Fibroblast of skin of right biceps (primary cell): ENCODE data around the gene ABCC11.
A peak's percentile ranks its signal among the peaks of the same experiment; 100 is the strongest.
"Not testable (repeated sequence)": the region's sequence is repeated elsewhere in the genome, so short reads cannot be mapped to it uniquely, and the experiment has no call there.

Experiments used
- DNase-seq: peaks from one replicate; pipeline ENCODE4 v3.0.0-alpha.2; 2013

Gene ABCC11

DNA sequence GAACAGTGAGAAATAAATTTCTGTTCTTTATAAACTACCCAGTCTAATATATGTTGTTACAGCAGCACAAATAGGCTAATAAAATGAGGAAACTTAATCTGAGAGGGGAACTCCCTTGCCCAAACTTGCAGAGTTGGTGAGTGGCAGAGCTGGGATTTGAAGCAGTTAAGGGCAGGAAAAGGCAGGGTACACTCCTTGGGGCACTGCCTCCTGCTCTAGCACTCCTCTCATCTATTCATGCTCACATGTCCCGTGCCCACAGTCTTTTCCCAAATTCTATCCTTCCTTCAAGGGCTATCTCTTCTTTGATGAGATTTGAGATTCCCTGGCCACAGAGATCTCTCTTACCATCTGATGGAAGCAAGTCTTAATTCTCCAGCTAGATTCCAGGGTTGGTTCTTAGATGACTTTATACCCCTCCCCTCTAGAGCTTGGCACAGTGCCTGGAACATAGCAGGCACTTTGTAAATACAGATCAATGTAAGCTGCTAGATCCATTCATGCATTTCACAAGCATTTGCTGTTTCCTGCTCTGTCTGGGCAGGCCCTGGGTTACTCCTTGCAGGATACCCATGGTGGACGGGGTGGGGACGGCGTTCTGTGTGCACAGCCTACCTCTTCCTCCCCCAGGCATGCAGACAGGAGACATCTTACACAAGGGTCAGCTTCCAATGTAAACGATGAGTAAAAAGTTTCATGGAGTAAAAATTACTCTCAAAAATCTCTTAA, 52.3 kb downstream of the ABCC11 start:
- peak; percentile 36 for DNase-seq

DNA sequence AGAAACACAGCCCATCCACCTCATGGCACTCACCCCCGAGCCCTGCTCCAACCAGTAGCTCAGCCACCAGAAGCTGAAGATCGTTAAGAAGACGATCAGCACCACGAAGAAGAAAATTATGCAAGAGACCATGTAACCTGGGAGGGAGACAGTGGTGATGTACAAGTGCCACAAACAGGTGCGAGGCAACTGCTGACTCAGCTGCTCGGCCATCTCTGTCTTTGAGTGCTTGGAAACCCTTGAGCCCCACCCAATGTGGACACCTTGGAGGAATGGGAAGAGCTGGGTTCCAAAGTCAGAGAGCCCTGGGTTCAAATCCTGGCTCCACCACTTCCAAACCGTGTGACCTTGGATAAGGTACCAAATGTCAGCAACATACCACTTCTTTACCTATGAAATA, 53.5 kb downstream of the ABCC11 start:
- no peak for DNase-seq

DNA sequence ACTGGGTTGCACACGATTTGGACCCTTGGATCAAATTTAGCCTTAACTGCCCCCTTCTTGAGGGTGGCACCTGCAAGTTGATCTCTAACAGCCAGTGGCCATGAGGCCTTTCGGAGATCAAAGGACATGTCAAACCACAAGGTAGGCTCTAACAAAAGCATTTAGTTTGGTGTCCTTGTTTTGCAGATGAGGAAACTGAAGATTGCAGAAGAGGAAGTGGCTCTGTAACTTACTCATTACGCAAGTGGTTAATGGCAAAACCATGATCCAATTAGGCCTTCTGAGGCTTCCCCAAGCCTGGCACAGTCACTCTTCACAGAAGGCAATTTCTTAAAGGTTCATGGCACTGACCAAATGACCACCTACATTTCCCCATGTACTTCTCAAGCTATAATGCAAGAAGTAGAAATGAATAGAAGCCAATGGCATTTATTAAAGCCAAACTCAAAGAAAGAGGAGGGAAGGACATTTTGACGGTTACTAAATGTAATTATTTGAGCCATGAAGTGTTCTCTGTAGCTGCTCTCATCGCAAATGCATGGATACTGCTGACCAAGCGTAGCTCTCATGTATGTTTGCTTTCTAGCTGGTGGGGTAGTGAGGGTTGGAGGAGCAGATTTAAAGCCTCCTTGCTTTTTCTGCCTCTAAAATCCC, 58.8 kb downstream of the ABCC11 start:
- no peak for DNase-seq

DNA sequence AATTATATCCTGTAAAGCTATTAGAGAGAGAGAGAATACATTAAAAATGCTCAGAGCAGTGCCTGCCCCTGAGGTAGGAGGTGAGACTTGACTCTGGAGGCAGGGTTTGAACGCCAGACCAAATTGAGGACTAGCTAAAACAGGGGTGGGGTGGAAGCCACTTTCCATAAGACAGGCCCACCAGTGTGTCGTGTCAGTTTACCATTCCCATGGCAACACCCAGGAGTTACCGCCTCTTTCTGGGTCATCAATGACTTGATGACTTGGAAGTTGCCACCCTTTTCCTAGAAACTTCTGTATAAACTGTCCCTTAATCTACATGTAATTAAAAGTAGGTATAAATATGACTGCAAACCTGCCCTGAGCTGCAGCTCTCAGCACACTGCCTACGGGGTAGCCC, 59.6 kb downstream of the ABCC11 start:
- no peak for DNase-seq

DNA sequence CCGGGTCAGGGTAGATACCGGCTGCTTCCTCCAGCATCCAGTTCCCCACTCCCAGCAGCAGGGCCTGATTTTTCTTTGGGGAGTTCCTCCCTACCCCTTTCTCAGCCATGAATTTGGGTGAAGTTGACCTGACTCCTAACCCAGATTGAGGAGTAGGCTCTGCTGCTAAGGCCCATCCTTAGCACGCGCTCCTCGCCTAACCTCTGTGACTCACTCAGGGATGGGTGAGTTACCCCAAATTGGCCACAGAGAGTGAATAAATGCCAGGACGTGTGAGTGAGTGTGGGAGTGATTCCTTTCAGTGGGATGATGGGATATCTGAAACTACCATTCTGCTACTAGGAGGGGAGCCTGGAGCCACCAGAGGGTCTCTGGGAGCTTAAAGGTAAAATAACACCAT, 62.7 kb downstream of the ABCC11 start:
- no peak for DNase-seq

DNA sequence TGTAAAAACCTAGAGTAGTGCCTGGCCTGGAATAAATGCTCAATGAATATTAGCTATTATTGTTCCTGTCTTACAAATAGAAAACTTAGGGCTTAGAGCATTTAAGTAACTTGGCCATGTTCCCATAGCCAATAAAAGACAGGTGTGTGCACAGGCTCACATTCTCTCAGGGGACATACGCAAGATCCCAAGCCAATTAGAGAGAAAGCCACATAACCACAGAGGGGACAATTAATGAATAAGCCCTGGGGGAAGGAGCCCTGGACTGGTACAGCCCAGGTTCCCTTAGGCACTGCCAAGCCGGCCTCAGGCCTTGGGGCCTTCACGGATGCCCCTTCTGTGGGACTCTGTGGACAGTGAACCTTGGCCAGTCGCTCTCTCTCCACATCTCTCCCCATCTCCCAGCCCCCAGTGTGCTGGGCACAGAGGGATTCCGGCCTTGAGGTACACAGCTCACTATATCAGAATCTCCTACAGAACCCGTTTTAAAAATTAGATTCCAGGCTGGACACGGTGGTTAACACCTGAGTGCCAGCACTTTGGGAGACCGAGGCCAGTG, 64.3 kb downstream of the ABCC11 start:
- no peak for DNase-seq

DNA sequence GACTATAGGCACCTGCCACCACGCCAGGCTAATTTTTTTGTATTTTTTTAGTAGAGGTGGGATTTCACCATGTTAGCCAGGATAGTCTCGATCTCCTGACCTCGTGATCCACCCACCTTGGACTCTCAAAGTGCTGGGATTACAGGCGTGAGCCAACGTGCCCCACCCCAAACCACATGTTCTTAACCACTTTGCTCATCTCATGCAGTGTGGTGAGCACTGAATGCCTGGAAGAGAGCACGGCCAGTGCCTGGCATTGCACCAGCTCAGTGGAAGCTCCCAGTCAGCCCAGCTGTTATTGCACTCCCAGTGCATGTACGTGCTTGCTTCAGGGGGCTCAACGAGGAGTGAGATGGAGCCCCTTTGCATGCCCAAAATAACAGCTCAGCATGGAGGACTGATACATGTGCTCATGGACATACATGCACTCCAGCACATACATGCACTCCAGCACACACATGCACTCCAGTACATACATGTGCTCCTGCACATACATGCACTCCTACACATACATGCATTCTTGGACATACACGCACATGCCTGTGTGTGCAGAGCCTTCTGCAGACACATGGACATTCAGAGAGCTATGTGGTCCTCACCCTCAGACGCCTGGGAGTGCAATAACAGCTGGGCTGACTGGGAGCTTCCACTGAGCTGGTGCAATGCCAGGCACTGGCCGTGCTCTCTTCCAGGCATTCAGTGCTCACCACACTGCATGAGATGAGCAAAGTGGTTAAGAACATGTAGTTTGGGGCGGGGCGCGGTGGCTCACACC, 65.4 kb downstream of the ABCC11 start:
- not testable (repeated sequence) for DNase-seq

DNA sequence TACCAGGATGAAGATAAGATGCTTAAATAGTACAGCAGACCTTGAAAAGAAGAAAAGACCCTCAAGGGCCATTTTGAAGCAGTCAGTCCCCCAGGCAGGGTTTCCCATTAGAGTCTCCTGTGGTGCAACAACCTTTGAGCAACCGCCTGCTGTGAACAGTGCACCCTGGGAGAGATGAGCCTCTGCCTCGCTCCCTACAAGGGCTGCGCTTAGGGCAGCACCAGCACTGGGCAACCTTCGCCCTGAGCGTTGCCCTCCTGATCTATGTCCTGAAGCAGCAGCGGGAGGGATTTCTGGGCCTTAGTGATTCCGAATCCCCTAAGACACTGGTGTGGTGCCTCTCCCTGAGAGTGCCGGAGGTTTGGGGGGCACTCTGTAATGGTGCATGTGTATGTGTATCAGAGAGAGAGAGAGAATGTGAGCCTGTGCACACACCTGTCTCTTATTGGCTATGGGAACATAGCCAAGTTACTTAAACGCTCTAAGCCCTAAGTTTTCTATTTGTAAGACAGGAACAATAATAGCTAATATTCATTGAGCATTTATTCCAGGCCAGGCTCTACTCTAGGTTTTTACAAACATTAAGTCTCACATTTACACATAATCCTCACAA, 66.4 kb downstream of the ABCC11 start:
- DNase-seq: no peak

DNA sequence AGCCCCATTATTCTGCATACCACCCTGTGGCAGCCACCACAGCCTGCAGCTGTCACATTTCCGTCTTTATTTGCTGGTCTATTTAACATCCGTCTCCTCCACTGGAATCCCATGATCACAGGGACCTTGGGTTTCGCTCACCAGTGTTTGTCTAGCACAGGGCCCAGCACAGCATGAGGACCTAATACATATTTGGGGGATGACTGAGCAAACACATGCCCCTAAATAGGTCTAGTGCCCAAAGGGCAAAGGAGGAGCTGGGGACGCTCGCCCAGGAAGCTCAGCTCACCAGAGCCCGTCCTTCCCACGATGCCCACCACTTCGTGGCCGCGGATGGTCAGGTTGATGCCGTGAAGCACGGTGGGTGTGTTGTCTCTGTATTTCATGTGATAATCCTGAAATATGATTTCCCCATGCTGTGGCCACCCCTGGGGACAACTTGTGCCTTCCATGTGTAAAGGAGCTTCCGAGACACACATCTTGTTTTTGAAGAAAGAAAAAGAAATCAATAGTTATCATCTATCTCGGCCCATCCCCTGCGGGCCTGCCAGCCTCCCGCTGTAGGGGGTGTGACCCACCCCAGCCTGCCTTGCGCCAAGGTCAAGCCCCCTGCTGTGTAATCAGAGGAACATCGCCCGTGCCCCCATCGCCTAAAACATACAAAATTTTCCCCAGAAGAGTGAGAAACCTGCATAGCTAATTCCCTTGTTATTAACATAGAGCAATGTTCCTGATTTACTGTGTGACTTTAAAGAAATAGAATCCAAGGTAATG, 70.5 kb downstream of the ABCC11 start:
- no peak for DNase-seq

DNA sequence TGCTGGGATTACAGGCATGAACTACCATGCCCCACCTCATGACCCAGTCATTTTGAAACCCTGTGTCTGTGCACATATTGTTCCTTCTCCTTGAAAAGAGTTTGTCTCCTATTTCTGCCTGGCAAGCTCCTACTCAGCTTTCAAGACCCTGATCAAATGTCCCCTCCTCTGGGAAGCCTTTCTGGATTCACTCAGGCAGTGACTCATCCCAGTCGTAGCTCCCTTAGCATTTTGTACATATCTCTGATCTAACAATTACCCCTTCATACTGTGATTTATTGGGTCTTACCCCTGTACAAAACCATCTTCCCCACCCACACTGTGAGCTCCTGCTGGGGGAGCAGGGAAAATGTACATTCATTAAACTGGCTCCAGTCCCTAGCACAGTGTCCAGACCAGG, 73.5 kb downstream of the ABCC11 start:
- no peak for DNase-seq

DNA sequence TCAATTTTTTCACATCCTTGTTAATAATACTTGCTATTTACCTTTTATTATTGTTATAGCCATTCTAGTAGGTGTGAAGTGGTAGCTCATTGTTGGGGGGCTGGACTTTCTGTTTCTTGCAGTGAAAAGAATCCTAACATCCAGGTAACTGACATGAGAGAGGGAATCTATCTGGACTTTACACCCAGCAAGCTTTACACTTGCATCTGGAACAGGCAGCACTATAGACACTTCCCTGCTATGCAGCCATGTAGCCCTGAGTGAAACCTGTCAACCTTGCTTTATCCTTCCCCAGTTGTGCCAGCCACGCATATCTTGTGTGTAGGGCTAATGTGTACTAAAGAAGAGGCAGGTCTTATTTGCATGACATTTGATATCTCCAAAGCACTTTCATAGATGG, 74.7 kb downstream of the ABCC11 start:
- no peak for DNase-seq

DNA sequence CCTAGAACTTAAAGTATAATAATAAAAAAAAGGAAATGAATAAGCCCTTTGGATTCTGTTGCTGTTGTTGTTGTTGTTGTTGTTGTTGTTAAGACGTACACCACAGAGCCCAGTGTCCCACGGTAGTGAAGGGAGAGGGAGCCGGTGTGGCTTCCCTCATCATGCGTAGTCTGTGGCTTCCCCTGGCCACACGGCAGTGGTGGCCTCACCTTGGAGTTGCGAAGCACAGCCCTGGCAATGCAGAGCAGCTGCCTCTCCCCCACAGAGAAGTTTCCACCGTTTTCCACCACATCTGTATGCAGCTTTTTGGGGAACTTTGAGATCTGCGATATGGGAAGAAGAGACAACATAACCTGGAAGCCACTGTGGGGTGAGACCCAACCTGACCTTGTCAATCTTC, 77.4 kb downstream of the ABCC11 start:
- no peak for DNase-seq

DNA sequence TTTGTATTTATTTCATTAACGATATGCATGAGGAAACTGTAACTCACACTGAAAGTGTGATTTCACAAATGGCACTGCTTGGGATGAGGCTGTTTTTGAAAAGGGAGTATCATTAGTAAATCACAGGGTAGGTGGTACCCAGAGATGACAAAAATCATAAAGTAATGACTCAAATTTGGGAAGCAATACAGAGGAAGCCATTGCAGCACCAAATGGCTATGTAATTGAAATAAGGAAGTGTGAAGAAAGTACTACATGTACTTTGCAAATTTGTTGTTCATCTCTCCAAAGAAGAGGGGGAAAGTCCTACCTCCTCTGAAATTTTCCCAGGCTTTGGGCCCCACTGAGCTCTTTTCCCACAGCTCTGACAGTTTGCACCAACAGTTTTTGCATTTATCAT, 79.3 kb downstream of the ABCC11 start:
- DNase-seq: no peak

DNA sequence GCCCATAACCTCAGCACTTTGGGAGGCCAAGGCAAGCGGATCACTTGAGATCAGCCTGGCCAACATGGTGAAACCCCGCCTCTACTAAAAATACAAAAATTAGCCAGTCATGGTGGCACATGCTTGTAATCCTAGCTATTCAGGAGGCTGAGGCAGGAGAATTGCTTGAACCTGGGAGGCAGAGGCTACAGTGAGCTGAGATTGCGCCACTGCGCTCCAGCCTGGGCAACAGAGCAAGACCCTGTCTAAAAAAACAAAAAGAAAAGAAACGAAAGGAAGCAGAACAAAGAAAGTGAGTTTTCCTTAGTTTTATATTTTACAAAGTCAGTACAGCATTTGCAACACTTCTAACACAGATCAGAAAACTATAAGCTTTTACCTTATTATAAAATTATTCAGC, 80.7 kb downstream of the ABCC11 start:
- not testable (repeated sequence) for DNase-seq

DNA sequence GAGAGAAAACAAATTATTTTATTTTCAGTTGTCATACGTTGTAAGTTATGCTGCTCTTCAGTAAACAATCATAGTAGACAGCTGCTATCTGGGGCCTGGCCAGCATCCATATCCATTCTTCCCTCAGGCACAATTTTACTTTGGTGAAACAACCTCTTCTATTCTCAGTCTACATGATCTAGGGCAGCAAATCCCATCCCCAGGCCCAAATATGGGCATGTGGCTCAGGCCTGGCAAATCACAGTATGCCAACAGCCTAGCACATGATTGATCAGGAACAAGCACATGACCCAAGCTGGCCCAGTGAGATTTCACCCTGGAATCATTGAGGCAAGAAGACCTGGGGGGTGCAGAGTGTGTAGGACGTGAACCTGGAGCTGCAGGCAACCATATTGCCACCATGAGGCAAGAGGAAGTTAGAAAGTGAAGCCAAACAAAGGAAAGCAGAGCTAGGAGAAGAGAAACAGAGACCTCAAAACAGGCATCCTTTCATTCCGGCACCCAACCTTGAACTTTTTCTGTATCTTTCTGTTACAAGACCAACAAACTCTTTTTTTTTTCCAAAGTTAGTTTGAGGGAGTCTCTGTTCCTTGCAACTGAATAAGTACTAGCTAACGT, 81.3 kb downstream of the ABCC11 start:
- peak; percentile 35 for DNase-seq

DNA sequence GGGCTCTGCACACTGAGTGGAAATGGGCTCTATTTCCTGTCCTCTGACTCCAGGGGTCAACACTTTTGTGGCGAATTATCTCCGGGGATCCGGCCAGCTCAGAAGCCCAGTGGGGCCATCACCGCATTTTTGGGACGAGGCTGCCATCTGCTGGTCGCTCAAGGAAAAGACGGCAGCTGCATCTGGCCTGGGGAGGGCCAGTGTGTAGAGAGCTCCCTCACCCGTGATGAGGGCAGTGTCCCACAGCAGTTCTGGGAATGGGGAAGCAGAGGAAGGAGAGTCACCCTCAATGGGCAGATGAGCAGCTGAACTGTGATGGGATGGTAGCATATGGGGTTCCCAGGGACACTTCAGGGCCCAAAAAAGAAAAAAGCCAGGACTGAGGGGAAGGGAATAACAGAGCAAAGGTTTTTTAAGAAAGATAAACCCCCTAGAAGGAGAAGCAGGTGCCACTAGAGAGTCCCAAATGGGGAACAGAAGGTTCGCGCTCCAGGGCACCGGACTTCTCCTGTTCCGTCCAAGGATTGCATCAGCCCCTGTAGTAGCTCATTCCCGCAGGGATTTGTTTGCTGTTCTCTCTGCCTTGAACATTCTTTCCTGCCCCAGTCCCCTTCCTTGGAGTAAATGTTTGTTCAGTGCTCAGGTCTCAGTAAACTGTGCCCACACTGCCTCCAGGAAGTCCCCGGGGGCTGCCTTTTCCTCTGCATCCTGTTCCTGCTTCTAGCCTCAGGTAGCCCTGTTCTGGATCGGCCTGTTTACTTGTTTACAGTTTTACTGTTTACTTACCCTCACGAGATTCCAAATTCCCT, 82.2 kb downstream of the ABCC11 start:
- DNase-seq: peak; percentile 70

DNA sequence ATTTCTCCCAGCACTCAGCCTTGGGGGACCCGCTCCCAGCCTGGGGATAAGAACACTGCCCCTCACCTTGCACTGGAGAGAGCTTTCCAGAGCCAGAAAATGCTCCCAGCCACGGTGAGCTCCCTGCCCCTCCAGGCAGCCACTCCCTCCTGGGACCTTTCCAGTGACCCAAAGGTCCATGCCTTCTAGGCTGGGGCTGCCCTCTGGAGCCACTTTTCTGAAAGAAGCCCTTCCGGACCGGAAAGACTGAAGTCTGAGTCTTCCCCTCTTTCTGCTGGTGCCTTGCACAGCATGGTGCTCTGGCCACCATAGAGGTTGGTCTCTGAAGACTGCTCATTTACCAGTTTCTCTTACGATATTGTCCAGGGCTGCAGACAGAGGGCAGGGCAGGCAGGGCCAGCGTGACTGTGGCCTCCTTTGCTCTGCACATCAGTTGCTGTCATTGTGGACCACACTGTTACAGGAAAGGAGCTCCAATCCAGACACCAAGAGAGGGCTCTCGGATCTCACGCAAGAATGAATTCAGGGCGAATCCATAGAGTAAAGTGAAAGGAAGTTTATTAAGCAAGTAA, 84.4 kb downstream of the ABCC11 start:
- DNase-seq: no peak

DNA sequence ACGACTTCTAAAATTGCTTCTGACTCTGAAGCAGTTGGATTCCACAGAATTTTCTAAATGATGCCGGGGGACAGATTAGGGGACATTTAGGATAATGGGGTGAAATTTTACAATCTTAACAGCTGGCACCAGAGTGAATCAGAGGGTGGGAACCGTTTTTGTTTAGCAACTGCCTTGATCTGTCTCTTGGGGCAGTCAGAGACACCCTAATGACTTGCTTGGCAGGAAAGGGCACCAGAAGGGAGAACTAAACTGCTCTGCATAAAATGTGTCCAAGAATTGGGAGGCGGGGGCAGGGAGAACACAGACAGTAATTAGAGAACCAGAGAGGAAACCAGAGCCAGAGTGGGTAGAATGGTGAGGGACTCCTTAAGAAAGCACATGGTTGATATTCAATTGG, 85.4 kb downstream of the ABCC11 start:
- no peak for DNase-seq

DNA sequence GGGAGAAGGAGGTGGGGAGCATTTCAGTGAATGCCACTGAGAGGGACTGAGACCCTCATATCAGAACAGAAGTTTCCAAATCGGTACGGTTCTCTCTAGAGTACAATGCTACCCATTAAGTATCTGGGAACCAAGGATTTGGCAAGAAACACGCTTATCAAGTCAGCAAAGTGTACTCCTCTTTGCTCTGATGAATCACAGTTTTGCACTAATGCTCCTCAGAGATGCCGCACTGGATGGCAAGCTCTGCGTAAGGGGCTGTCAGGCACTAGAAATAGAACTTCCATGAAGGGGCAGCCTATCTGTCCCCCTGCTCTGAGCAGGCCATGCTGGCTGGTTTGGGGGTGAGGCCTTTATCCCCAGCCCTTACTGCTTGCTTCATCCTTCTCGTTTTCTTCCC, 86.8 kb downstream of the ABCC11 start:
- peak; percentile 20 for DNase-seq

DNA sequence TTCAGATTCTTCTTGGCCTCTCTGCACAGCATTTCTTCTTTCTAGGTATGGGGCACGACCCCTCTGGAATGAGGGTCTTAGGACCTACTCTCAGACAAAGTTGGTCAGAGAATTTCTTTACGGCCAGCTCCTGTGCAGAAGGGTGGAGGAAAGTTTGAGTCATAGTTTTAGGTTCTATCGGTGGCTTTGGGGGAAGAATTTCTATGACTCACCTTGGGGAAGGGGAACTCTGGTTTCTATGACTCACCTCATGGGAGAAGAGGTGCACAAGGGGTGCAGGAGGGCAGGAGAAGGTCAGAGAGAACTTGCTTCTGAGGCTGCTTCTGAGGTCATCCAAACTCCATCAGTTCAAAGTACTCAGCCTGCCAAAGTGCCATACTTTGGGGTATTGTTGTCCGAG, 89.0 kb downstream of the ABCC11 start:
- DNase-seq: peak; percentile 91

DNA sequence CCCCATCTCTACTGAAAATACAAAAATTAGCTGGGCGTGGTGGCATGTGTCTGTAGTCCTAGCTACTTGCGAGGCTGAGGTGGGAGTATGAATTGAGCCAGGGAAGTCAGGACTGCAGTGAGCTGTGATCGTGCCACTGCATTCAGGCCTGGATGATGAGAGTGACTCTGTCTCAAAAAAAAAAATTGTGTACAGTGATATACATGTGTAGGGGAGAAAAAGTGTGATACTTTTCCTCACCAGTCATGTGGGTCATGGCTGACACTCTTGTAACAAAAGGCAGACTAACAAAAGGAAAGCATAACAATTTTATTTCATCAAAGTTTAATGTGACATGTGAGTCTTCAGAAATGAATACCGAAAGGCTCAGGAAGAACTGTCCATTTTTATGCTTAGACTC, 89.5 kb downstream of the ABCC11 start:
- DNase-seq: no peak
